ENCODE results near the gene FRMD8. TPM values are rescaled to one million over a fixed set of nuclear protein-coding genes. Genes with fewer than 3 reads are reported as not detected.

Gene FRMD8
- total and polyA plus RNA-seq, 8 donors = 15.0 to 28.9 (median 17.3) TPM

DNA sequence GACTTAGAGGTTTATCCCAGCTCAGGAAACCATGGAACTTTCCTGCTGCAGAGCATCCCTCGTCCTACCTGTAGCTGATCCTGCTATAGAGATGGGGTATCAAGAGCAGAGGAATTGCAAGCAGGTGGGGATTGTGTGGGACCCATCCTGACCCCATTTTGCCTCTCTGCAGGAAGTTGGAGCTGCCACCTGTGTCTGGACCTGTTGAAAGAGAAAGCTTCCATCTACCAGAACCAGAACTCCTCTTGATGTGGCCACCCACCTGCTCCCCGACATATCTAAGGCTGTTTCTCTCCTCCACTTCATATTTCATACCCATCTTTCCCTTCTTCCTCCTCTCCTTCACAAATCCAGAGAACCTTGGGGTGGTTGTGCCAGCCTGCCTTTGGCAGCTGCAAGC is 34.9 kb upstream of the FRMD8 start:
- DNase-seq (no peak), FAIRE-seq (no peak), ATAC-seq (no peak)
- peaks cover 0 to 48% (median 36%) of the 10 kb centered on the region in 3 donors for H3K36me3 ChIP-seq
- 86 to 96% methylated on average over 2 of the region's 2 CpGs for WGBS, 2 donors
- H3K4me3 ChIP-seq = no peak overlapping the region
- H3K27ac ChIP-seq = no peak overlapping the region
- H3K4me1 ChIP-seq = peaks cover 0 to 8% (median 5%) of the 10 kb centered on the region in 3 donors
- H3K9me3 ChIP-seq = no peaks in the 10 kb centered on the region
- TF ChIP-seq, protein P1, sequence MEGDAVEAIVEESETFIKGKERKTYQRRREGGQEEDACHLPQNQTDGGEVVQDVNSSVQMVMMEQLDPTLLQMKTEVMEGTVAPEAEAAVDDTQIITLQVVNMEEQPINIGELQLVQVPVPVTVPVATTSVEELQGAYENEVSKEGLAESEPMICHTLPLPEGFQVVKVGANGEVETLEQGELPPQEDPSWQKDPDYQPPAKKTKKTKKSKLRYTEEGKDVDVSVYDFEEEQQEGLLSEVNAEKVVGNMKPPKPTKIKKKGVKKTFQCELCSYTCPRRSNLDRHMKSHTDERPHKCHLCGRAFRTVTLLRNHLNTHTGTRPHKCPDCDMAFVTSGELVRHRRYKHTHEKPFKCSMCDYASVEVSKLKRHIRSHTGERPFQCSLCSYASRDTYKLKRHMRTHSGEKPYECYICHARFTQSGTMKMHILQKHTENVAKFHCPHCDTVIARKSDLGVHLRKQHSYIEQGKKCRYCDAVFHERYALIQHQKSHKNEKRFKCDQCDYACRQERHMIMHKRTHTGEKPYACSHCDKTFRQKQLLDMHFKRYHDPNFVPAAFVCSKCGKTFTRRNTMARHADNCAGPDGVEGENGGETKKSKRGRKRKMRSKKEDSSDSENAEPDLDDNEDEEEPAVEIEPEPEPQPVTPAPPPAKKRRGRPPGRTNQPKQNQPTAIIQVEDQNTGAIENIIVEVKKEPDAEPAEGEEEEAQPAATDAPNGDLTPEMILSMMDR (IDR thresholded peaks at IDR 0.05) = no peak
- intact Hi-C loops (cut with DNase I) = loop anchor here in 1 of 3 donors (10.0 kb wide), 1 partner anchor 113 kb away; no protein-coding TSS in a partner anchor
- no peaks in the 10 kb centered on the region for H3K27me3 ChIP-seq

DNA sequence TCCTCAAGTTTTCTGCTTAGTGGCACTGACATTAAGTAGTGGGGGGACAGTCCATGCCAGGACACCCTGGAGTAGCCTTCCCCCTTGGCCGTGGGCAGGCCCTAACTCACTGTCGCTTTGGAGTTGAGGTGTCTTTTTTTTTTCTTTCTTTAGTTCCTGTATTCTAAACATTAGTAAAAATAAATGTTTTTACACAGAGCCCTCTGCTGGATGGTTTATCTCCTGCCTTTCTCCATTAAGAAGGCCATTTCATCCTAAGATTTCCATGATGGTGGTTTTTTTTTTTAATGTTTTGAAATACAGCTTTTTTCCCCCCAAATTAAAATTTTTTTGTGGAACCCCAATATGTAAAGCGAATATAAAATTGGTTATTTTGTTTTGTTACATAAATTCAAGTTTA is 33.7 kb upstream of the FRMD8 start:
- Histone ChIP-seq H3K4me3 (no peak overlapping the region), H3K27me3 (no peaks in the 10 kb centered on the region), H3K4me1 (peaks cover 0 to 8% (median 5%) of the 10 kb centered on the region in 3 donors), H3K9me3 (no peaks in the 10 kb centered on the region), H3K27ac (no peak overlapping the region), H3K36me3 (peaks cover 0 to 36% (median 29%) of the 10 kb centered on the region in 3 donors)
- intact Hi-C loops (cut with DNase I) = loop anchor here in 1 of 3 donors (10.0 kb wide), 1 partner anchor 112 kb away; no protein-coding TSS in a partner anchor
- TF ChIP-seq, protein P1 (IDR thresholded peaks at IDR 0.05) = no peak
- FAIRE-seq (no peak), ATAC-seq (no peak), DNase-seq (no peak)
- WGBS, 2 donors = 82 to 91% methylated on average over 3 of the region's 3 CpGs

DNA sequence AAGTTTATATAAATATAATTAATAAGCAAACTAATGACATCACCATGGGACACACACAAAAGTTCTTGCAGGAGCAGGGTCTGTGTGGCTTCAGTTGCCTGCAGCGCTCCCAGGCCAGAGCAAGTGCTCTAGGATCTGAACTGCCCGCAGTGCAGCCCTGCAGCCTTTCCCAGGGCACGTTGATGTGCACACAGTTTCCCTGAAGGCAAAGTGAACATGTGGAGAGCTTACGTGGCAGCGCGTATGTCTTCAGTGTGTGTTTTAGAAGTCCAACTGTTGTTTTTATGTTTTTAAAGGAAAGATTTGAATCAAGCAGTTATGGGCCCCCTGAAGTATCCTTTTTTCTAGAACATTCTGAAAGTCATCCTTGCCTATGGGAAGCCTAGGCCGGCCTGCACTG is 33.1 kb upstream of the FRMD8 start:
- 83 to 85% methylated on average over 7 of the region's 7 CpGs for WGBS, 2 donors
- TF ChIP-seq, protein P1 (IDR thresholded peaks at IDR 0.05) = no peak
- no peak overlapping the region for H3K4me3 ChIP-seq
- no peak for DNase-seq
- H3K4me1 ChIP-seq = peaks cover 0 to 8% (median 5%) of the 10 kb centered on the region in 3 donors
- no peak for ATAC-seq
- no peaks in the 10 kb centered on the region for H3K27me3 ChIP-seq
- H3K9me3 ChIP-seq = no peaks in the 10 kb centered on the region
- intact Hi-C loops (cut with DNase I) = loop anchor here in 1 of 3 donors (10.0 kb wide), 1 partner anchor 111 kb away; no protein-coding TSS in a partner anchor
- peaks cover 0 to 31% (median 24%) of the 10 kb centered on the region in 3 donors for H3K36me3 ChIP-seq
- FAIRE-seq = no peak
- no peak overlapping the region for H3K27ac ChIP-seq

DNA sequence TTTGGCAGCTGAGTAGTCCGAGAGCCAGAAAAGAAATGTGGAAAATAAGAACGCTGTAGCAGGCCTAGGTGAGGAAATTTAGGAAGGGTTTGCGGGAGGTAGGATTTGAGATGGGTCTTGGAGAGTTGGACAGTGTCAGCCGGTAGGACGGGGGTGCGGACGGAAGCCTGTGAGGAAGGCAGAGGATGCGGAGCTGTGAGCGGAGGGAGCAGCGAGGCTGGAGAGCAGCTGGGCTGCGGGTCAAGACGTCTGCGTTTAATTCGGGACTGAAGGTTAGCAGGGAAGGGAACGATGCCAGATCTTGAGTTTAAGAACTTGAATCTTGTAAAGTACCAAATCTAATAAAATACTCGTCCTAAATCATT is 32.6 kb upstream of the FRMD8 start:
- intact Hi-C loops (cut with DNase I) = loop anchor here in 1 of 3 donors (10.0 kb wide), 1 partner anchor 111 kb away; no protein-coding TSS in a partner anchor
- TF ChIP-seq, protein P1 (IDR thresholded peaks at IDR 0.05) = no peak
- WGBS, 2 donors = 18% methylated on average over 16 of the region's 16 CpGs
- H3K36me3 ChIP-seq = peaks cover 0 to 27% (median 22%) of the 10 kb centered on the region in 3 donors
- H3K4me3 ChIP-seq = peak overlapping the region in 3 of 4 donors; percentile 56 to 88 (median 85)
- peak; percentile 4 to 5 (median 5) for ATAC-seq
- no peak for FAIRE-seq
- DNase-seq = no peak
- peak overlapping the region in 2 of 4 donors; percentile 29 to 56 for H3K27ac ChIP-seq
- peaks cover 0 to 8% (median 5%) of the 10 kb centered on the region in 3 donors for H3K4me1 ChIP-seq
- no peaks in the 10 kb centered on the region for H3K27me3 ChIP-seq
- H3K9me3 ChIP-seq = no peaks in the 10 kb centered on the region

All from pancreas (tissue), 10 donors.